ENCODE results near the gene C1QL2.

C1QL2 gene

DNA sequence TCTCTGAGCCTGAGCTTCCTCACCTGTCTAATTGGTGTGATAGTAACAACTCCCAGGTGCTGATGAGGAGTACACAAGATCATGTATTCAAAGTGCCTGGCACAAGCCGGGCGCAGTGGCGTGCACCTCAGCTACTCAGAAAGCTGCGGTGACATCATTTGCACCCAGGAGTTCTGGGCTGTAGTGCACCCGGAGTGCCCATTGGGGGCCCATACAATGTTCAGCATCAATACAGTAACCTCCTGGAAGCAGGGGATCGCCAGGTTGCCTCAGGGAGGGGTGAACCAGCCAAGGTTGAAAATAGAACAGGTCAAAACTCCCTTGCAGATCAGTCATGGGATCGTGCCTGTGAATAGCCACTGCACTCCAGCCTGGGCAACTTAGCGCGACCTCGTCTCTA is 11.2 kb upstream of the C1QL2 start:
- H3K27ac ChIP-seq (ENCODE audit: insufficient read depth, low read length, poor library complexity, severe bottlenecking) = no peak overlapping the region
- H3K4me3 ChIP-seq (ENCODE audit: insufficient read depth, low read depth, low read length, poor library complexity, severe bottlenecking) = no peak overlapping the region
- no peaks in the 10 kb centered on the region for H3K36me3 ChIP-seq (ENCODE audit: control insufficient read depth, insufficient read depth, low read length)
- H3K9me3 ChIP-seq (ENCODE audit: control insufficient read depth, low read length) = no peaks in the 10 kb centered on the region
- DNase-seq = no peak
- no peaks in the 10 kb centered on the region for H3K27me3 ChIP-seq (replicated peaks; ENCODE audit: control insufficient read depth, insufficient read depth, low read length, poor library complexity, severe bottlenecking)
- no peaks in the 10 kb centered on the region for H3K4me1 ChIP-seq (ENCODE audit: control insufficient read depth, insufficient read depth, low read length, poor library complexity, severe bottlenecking)

DNA sequence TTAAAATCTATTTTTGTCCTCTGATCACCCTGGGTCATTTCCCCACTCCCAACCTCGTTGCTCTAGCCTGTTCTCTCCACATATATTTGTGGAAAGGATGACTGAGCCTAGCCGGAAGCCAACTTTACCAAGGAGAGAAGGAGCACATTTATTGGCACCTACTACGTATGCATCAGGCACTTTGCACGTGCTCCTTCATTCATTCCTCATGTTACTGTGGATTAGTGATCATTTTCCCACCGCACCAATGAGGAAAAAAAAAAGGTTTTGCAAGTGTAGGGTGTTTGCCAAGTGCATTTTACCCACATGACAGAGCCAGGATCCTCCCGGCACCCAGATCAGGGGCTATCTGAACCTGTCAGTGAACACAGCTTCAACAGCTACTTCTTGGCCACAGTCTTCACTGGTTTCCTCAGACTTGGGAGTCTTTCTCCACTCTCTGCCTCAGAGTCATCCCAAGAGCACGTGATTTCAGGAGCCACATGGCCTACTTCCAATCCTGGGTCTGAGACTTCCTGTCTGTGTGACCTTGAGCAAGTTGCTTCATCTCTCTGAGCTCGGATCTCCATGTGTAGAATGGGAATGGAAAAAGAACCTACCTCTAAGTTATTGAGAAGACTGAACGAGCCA is 1.9 kb upstream of the C1QL2 start:
- no peak for DNase-seq
- H3K27ac ChIP-seq (ENCODE audit: insufficient read depth, low read length, poor library complexity, severe bottlenecking) = no peak overlapping the region
- H3K4me3 ChIP-seq (ENCODE audit: insufficient read depth, low read depth, low read length, poor library complexity, severe bottlenecking) = no peak overlapping the region
- peaks cover 12% of the 10 kb centered on the region for H3K27me3 ChIP-seq (replicated peaks; ENCODE audit: control insufficient read depth, insufficient read depth, low read length, poor library complexity, severe bottlenecking)
- no peaks in the 10 kb centered on the region for H3K36me3 ChIP-seq (ENCODE audit: control insufficient read depth, insufficient read depth, low read length)
- no peaks in the 10 kb centered on the region for H3K4me1 ChIP-seq (ENCODE audit: control insufficient read depth, insufficient read depth, low read length, poor library complexity, severe bottlenecking)
- no peaks in the 10 kb centered on the region for H3K9me3 ChIP-seq (ENCODE audit: control insufficient read depth, low read length)

DNA sequence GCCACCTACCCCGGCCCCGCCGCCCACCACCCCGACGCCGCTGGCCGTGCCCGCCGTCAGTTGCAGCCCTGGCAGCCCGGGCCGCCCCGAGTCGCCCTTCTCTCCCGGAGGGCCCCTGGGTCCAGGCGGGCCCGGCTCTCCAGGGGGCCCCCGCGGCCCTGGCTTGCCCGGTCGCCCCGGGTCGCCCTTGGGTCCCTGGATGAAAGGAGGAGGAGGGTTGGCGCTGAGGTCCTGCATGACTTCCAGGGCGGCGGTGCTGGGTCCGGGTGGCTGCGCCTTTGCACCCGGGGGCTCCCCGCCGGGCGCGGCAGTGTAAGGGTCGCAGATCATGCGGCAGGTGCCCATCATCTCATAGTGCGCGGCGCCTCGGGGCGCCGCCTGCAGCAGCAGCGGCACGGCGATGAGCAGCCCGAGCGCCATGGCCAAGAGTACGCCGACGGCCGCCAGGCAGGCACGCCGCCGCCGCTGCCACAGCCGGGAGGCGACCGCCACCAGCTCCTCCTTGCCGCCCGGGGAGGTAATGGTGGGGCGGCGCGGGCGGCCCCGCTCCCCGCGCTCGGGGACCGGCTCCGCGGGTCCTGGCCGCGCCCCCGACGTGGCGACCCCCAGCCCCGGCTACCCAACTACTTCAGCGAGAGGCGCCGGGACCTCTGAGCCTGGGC is 570 bp downstream of the C1QL2 start:
- peaks cover 12% of the 10 kb centered on the region for H3K27me3 ChIP-seq (replicated peaks; ENCODE audit: control insufficient read depth, insufficient read depth, low read length, poor library complexity, severe bottlenecking)
- no peaks in the 10 kb centered on the region for H3K4me1 ChIP-seq (ENCODE audit: control insufficient read depth, insufficient read depth, low read length, poor library complexity, severe bottlenecking)
- no peak overlapping the region for H3K4me3 ChIP-seq (ENCODE audit: insufficient read depth, low read depth, low read length, poor library complexity, severe bottlenecking)
- H3K36me3 ChIP-seq (ENCODE audit: control insufficient read depth, insufficient read depth, low read length) = no peaks in the 10 kb centered on the region
- no peaks in the 10 kb centered on the region for H3K9me3 ChIP-seq (ENCODE audit: control insufficient read depth, low read length)
- no peak for DNase-seq
- no peak overlapping the region for H3K27ac ChIP-seq (ENCODE audit: insufficient read depth, low read length, poor library complexity, severe bottlenecking)

DNA sequence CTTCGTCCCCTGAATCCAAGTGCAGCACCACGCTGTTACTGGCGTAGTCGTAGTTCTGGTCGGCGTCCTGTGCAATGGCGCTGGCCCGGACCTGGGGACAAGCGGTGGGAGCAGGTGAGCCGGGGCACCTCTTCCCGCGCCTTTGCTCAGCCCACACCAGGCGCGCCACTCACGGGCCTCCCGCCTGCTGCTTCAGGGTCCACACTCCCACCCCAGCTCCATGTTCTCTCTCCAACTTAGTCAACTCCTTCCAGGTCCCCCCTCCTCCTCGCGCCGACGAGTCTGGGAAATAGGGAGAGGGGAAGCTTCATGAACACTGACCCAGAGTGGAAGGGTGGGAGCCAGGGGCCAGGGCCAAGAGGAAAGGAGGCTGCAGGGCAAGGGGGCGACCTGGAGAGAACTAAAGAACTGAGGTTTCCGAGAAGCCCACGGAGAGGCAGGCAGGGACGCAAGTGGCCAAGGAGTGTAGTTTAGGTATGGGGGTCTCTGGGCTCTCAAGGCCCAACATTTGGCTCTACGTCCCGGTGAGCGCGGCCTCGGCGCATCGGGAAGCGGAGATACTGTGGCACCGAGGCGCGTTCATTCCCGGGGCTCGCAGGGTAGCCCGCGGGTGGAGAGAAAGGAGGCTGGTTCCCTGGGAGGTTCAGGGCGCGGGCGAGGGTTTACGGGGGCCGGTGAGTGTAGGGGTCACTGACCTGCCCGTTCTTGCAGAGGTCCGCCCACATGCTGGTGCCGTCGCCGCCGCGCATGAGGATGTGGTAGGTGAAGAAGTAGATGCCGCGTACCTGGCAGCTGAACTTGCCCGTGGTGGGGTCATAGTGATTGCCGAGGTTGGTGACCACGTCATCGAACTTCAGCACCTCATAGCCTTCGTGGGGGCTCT is 1.4 kb downstream of the C1QL2 start:
- DNase-seq = no peak
- no peak overlapping the region for H3K27ac ChIP-seq (ENCODE audit: insufficient read depth, low read length, poor library complexity, severe bottlenecking)
- peaks cover 12% of the 10 kb centered on the region for H3K27me3 ChIP-seq (replicated peaks; ENCODE audit: control insufficient read depth, insufficient read depth, low read length, poor library complexity, severe bottlenecking)
- H3K4me3 ChIP-seq (ENCODE audit: insufficient read depth, low read depth, low read length, poor library complexity, severe bottlenecking) = no peak overlapping the region
- H3K36me3 ChIP-seq (ENCODE audit: control insufficient read depth, insufficient read depth, low read length) = no peaks in the 10 kb centered on the region
- H3K9me3 ChIP-seq (ENCODE audit: control insufficient read depth, low read length) = no peaks in the 10 kb centered on the region
- no peaks in the 10 kb centered on the region for H3K4me1 ChIP-seq (ENCODE audit: control insufficient read depth, insufficient read depth, low read length, poor library complexity, severe bottlenecking)

DNA sequence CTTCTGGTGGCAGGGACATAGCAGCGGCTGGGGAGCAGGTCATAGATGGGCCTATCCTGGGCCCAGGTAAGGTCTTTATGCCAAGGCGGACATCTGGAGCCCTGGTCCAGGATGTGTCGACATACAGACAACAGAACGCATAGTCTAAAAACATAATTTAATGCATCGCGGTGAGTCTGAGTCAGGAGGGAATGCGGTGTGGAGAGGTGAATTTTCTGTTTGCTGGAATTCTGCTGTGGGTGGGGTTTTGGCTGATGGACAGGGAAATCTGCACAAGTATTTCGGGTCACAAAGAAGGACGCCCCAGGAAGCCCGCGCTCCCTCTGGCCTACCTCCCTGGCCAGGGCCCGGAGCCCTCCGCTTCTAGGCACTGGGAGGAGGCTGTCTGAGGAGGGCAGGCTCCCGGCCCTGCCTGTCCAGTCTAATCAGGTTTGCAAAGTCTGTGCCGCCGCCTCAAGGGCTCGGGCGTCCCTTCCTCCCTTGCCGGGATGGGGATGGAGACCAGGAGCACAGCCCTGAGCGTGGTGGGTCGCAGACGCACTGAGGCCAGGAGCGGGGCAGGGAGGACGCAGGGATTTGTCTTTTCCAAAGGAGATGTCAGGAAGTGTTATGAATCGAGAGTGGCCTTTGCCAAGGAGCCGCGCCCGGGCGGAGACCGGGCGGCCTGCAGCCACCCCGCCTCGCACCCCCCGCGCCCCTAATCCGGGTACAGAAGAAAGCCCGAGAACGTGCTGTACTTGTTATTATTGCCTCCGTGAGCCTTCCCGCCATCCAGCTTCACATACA is 2.3 kb downstream of the C1QL2 start:
- no peak for DNase-seq
- H3K27ac ChIP-seq (ENCODE audit: insufficient read depth, low read length, poor library complexity, severe bottlenecking) = no peak overlapping the region
- no peaks in the 10 kb centered on the region for H3K36me3 ChIP-seq (ENCODE audit: control insufficient read depth, insufficient read depth, low read length)
- no peaks in the 10 kb centered on the region for H3K9me3 ChIP-seq (ENCODE audit: control insufficient read depth, low read length)
- H3K27me3 ChIP-seq (replicated peaks; ENCODE audit: control insufficient read depth, insufficient read depth, low read length, poor library complexity, severe bottlenecking) = peaks cover 12% of the 10 kb centered on the region
- H3K4me1 ChIP-seq (ENCODE audit: control insufficient read depth, insufficient read depth, low read length, poor library complexity, severe bottlenecking) = no peaks in the 10 kb centered on the region
- no peak overlapping the region for H3K4me3 ChIP-seq (ENCODE audit: insufficient read depth, low read depth, low read length, poor library complexity, severe bottlenecking)

DNA sequence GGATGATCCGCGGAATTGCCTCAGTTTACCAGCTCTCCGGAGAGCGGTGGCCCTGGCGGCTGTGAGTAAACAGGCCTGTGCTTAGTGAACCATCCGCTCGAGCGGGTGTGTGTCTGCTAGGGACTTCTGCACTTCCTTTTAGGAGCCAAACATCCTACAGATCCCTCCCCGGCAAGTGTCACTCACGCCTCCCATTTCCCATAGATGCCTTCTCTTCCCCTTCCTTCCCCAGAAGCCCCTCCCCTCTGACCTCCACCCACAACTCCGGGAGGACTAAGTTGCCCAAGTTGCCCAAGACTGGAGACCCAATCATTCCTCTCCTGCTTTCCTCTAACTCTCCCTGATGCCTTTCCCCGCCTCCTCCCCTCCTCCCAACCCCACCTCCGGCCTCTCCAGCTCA is 2.9 kb downstream of the C1QL2 start:
- DNase-seq = no peak
- H3K9me3 ChIP-seq (ENCODE audit: control insufficient read depth, low read length) = no peaks in the 10 kb centered on the region
- H3K27ac ChIP-seq (ENCODE audit: insufficient read depth, low read length, poor library complexity, severe bottlenecking) = no peak overlapping the region
- H3K4me3 ChIP-seq (ENCODE audit: insufficient read depth, low read depth, low read length, poor library complexity, severe bottlenecking) = no peak overlapping the region
- no peaks in the 10 kb centered on the region for H3K4me1 ChIP-seq (ENCODE audit: control insufficient read depth, insufficient read depth, low read length, poor library complexity, severe bottlenecking)
- peaks cover 12% of the 10 kb centered on the region for H3K27me3 ChIP-seq (replicated peaks; ENCODE audit: control insufficient read depth, insufficient read depth, low read length, poor library complexity, severe bottlenecking)
- no peaks in the 10 kb centered on the region for H3K36me3 ChIP-seq (ENCODE audit: control insufficient read depth, insufficient read depth, low read length)

DNA sequence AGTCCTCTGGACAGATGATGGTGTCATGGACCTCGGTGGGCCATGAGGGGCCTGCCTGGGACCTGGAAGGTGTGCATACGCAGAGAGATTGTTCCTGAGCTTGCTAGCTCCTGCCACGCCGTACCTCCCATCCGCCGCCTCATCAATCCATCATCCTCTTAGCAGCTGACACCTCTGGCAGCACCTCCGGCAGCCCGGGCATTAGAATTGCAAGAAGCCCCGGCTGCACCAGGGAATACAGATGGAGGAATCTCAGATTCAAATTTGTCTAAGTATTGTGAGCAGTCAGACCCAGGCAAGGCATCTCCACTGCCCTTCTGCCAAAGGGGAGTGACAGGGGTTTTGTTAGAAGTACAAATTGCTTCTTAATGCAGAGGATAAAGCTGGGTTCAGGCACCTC is 4.5 kb downstream of the C1QL2 start:
- peaks cover 12% of the 10 kb centered on the region for H3K27me3 ChIP-seq (replicated peaks; ENCODE audit: control insufficient read depth, insufficient read depth, low read length, poor library complexity, severe bottlenecking)
- DNase-seq = no peak

DNA sequence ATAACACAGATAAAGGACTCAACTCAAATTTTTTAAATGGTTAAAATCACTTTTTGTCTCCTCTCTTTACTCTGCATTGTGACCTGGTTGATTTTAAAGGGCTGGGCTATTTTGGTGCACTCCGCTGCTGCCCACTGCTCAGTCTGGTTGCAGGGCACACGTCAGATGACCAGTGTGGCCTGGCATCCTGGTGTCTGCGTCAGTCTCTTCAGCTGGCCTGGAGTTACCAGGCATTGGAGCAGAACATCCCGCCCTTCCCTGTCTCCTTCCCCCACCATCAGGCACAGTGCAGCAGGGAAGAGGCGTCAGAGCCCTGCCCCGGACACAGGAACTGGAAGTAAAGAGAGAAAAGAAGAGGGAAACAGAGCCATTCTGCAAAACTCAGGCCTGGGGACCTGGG is 8.9 kb downstream of the C1QL2 start:
- H3K9me3 ChIP-seq (ENCODE audit: control insufficient read depth, low read length) = no peaks in the 10 kb centered on the region
- no peaks in the 10 kb centered on the region for H3K27me3 ChIP-seq (replicated peaks; ENCODE audit: control insufficient read depth, insufficient read depth, low read length, poor library complexity, severe bottlenecking)
- no peaks in the 10 kb centered on the region for H3K36me3 ChIP-seq (ENCODE audit: control insufficient read depth, insufficient read depth, low read length)
- no peaks in the 10 kb centered on the region for H3K4me1 ChIP-seq (ENCODE audit: control insufficient read depth, insufficient read depth, low read length, poor library complexity, severe bottlenecking)
- no peak overlapping the region for H3K27ac ChIP-seq (ENCODE audit: insufficient read depth, low read length, poor library complexity, severe bottlenecking)
- no peak overlapping the region for H3K4me3 ChIP-seq (ENCODE audit: insufficient read depth, low read depth, low read length, poor library complexity, severe bottlenecking)
- DNase-seq = no peak

More for the DNA sequence above, 4.5 kb downstream of the C1QL2 start:
- Histone ChIP-seq H3K4me1 (ENCODE audit: control insufficient read depth, insufficient read depth, low read length, poor library complexity, severe bottlenecking) (no peaks in the 10 kb centered on the region), H3K27ac (ENCODE audit: insufficient read depth, low read length, poor library complexity, severe bottlenecking) (no peak overlapping the region), H3K36me3 (ENCODE audit: control insufficient read depth, insufficient read depth, low read length) (no peaks in the 10 kb centered on the region), H3K9me3 (ENCODE audit: control insufficient read depth, low read length) (no peaks in the 10 kb centered on the region), H3K4me3 (ENCODE audit: insufficient read depth, low read depth, low read length, poor library complexity, severe bottlenecking) (no peak overlapping the region)

DNA sequence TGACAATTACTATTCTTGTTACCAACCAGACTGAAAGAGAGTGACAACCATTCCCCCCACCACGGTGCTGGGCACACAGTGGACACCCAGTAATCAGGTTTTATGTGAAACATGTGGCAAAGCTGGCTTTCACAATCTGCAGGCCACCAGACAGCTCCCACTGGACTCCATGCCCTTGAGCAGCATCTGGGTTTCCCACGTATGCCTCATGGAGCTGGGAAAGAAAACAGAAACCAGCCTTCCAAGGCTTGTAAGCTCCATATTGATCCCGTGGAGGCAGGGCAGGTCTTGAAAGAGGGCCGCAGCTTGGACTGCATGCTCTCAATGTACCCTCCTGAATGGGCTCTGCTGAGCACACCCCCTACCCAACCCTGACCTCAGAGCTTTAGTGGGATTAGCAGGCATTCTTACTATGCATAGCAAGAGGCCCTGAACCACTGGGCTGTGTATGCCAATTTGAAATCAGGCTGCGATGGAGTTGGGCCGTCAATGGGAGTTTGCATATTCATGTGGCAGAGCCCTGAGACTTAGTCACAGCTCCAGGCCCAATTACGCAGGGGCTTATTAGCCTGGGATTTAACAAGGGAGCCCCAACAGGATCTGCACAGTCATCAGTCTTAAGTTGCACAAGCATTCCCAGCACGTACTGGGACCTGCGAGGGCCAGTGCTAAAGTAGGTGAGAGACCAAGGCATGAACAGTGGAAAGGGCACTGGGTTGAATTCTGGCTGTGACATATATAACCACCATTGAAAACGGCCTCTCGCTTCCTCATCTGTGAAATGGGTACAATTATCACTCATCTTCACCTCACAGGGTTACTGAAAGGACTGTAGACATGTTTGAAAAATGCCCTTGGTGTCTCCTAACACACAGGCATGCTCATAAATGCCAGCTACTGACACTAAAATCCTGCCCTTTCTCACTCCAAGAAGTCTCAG is 10.5 kb downstream of the C1QL2 start:
- DNase-seq = no peak
- H3K36me3 ChIP-seq (ENCODE audit: control insufficient read depth, insufficient read depth, low read length) = no peaks in the 10 kb centered on the region
- H3K9me3 ChIP-seq (ENCODE audit: control insufficient read depth, low read length) = no peaks in the 10 kb centered on the region
- no peak overlapping the region for H3K4me3 ChIP-seq (ENCODE audit: insufficient read depth, low read depth, low read length, poor library complexity, severe bottlenecking)
- H3K4me1 ChIP-seq (ENCODE audit: control insufficient read depth, insufficient read depth, low read length, poor library complexity, severe bottlenecking) = no peaks in the 10 kb centered on the region
- no peak overlapping the region for H3K27ac ChIP-seq (ENCODE audit: insufficient read depth, low read length, poor library complexity, severe bottlenecking)
- H3K27me3 ChIP-seq (replicated peaks; ENCODE audit: control insufficient read depth, insufficient read depth, low read length, poor library complexity, severe bottlenecking) = no peaks in the 10 kb centered on the region

All from effector memory CD4-positive, alpha-beta T cell (primary cell).